H1 (cell line): ENCODE data around the gene PDE8B. TPM values are rescaled to one million over a fixed set of nuclear protein-coding genes. Genes with fewer than 3 reads are reported as not detected.

Experiments
- CTCF ChIA-PET: fragments of 300-600 bp; sonication (Branson Sonifier 250); formaldehyde crosslinking; loops from one replicate; lab custom pipeline; 2021; ENCODE audit not compliant: partially characterized antibody; lab: Charles Lee
- POLR2A ChIA-PET: fragments of 300-600 bp; sonication (Branson Sonifier 250); formaldehyde crosslinking; loops from one replicate; lab custom pipeline; 2021; ENCODE audit warnings: inconsistent platforms; ENCODE audit not compliant: partially characterized antibody; lab: Charles Lee
- DNase-seq, 2 experiments: peaks; one replicate each; pipeline versions ENCODE4 v3.0.0 to v3.0.0-alpha.2; 2010 to 2022; ENCODE audit warnings: low spot score in 2 of 2, low read depth in 1 of 2, mixed read lengths in 1 of 2
- FAIRE-seq: peaks from 2 replicates; lab custom pipeline; 2011; peaks lifted over from hg19 to GRCh38; lab: Jason Lieb, UNC
- H2AFZ ChIP-seq: 2 replicates; pipeline ENCODE4 v1.8.1; 2012; ENCODE audit warnings: low read length, inconsistent platforms
- H2AK5ac ChIP-seq: 2 replicates; pipeline ENCODE4 v1.6.1; 2013; ENCODE audit warnings: low read depth, low read length
- H2BK120ac ChIP-seq: replicated peaks from 2 replicates; pipeline ENCODE3; 2013; ENCODE audit warnings: low read depth, low read length, inconsistent platforms
- H2BK12ac ChIP-seq: 2 replicates; pipeline ENCODE4 v1.6.1; 2013; ENCODE audit warnings: low read depth, low read length
- H2BK15ac ChIP-seq: 2 replicates; pipeline ENCODE4 v1.6.1; 2013; ENCODE audit warnings: low read length
- H2BK20ac ChIP-seq: 2 replicates; pipeline ENCODE4 v1.6.1; 2013; ENCODE audit warnings: low read length
- H2BK5ac ChIP-seq: 2 replicates; pipeline ENCODE4 v1.6.1; 2013; ENCODE audit warnings: low read depth, low read length
- H3K14ac ChIP-seq: 2 replicates; pipeline ENCODE4 v1.6.1; 2013; ENCODE audit warnings: inconsistent platforms; ENCODE audit not compliant: insufficient read length
- H3K18ac ChIP-seq: 2 replicates; pipeline ENCODE4 v1.6.1; 2013; ENCODE audit warnings: low read length; ENCODE audit errors: extremely low read depth
- H3K23ac ChIP-seq: 2 replicates; pipeline ENCODE4 v1.6.1; 2013; ENCODE audit warnings: inconsistent platforms; ENCODE audit not compliant: insufficient read length
- H3K23me2 ChIP-seq: 2 replicates; pipeline ENCODE4 v1.6.1; 2013; ENCODE audit warnings: low read depth, low read length
- H3K27ac ChIP-seq: 2 replicates; pipeline ENCODE4 v1.6.1; 2011; ENCODE audit warnings: low read depth, low read length, inconsistent platforms
- H3K27me3 ChIP-seq, 4 experiments: replicated peaks in 1 of 4; 1 replicate in 1 of 4; 2 replicates in 3 of 4; pipeline versions ENCODE4 v1.6.1 to v1.8.1; 2011 to 2013; ENCODE audit warnings: low read length in 3 of 4, mild to moderate bottlenecking in 3 of 4, inconsistent platforms in 2 of 4, mixed read lengths in 2 of 4, moderate library complexity in 1 of 4; ENCODE audit not compliant: control insufficient read depth in 3 of 4, insufficient read depth in 3 of 4; ENCODE audit errors: extremely low read depth in 1 of 4
- H3K36me3 ChIP-seq, 4 experiments: 2 replicates each; pipeline versions ENCODE4 v1.6.1 to v1.8.1; 2011 to 2013; ENCODE audit warnings: mild to moderate bottlenecking in 4 of 4, low read length in 3 of 4, moderate library complexity in 2 of 4, control low read depth in 1 of 4, inconsistent platforms in 1 of 4; ENCODE audit not compliant: insufficient read depth in 4 of 4, control insufficient read depth in 2 of 4
- H3K4ac ChIP-seq: replicated peaks from 2 replicates; pipeline ENCODE3; 2013; ENCODE audit warnings: low read length, low read depth, mixed read lengths, inconsistent platforms; ENCODE audit not compliant: insufficient read length
- H3K4me1 ChIP-seq, 4 experiments: replicated peaks in 1 of 4; 1 replicate in 1 of 4; 2 replicates in 3 of 4; pipeline versions ENCODE4 v1.6.1 to v1.8.1; 2011 to 2013; ENCODE audit warnings: low read length in 3 of 4, inconsistent platforms in 2 of 4, mixed read lengths in 1 of 4; ENCODE audit not compliant: insufficient read depth in 4 of 4, control insufficient read depth in 3 of 4
- H3K4me2 ChIP-seq, 2 experiments: 2 replicates each; pipeline versions ENCODE4 v1.6.1 to v1.8.1; 2011 to 2013; ENCODE audit warnings: low read depth in 2 of 2, low read length in 2 of 2, control low read depth in 1 of 2, inconsistent platforms in 1 of 2, mild to moderate bottlenecking in 1 of 2; ENCODE audit not compliant: insufficient read depth in 1 of 2
- H3K4me3 ChIP-seq, 4 experiments: fragments of 200-600, 300-600 bp in 1 of 4; sonication (generic), shearing (Covaris generic), sonication (Bioruptor Twin) in 1 of 4; 2 replicates each; pipeline versions ENCODE4 v1.5.1 to v1.8.1; 2011 to 2016; ENCODE audit warnings: low read length in 4 of 4, low read depth in 3 of 4, control low read depth in 2 of 4, inconsistent platforms in 2 of 4, mild to moderate bottlenecking in 2 of 4, mixed read lengths in 1 of 4, moderate library complexity in 1 of 4; ENCODE audit not compliant: insufficient read depth in 2 of 4; ENCODE audit errors: extremely low read depth in 1 of 4
- H3K56ac ChIP-seq: replicated peaks from 2 replicates; pipeline ENCODE3; 2013; ENCODE audit warnings: low read depth, mild to moderate bottlenecking, mixed read lengths, low read length, inconsistent platforms; ENCODE audit not compliant: insufficient read length
- H3K79me1 ChIP-seq: 2 replicates; pipeline ENCODE4 v1.6.1; 2013; ENCODE audit warnings: low read depth, low read length, control low read depth
- H3K79me2 ChIP-seq, 2 experiments: 2 replicates each; pipeline versions ENCODE4 v1.6.1 to v1.8.1; 2012 to 2013; ENCODE audit warnings: low read length in 2 of 2, mild to moderate bottlenecking in 2 of 2, inconsistent platforms in 1 of 2; ENCODE audit not compliant: insufficient read depth in 2 of 2, control insufficient read depth in 1 of 2
- H3K9ac ChIP-seq, 4 experiments: replicated peaks in 1 of 4; 1 replicate in 1 of 4; 2 replicates in 3 of 4; pipeline versions ENCODE4 v1.6.1 to v1.8.1; 2011 to 2013; ENCODE audit warnings: low read depth in 3 of 4, low read length in 3 of 4, control low read depth in 2 of 4, mild to moderate bottlenecking in 2 of 4, moderate library complexity in 2 of 4, inconsistent platforms in 1 of 4; ENCODE audit errors: extremely low read depth in 1 of 4
- H3K9me3 ChIP-seq, 2 experiments: 2 replicates each; pipeline versions ENCODE4 v1.6.1 to v1.8.1; 2012 to 2013; ENCODE audit warnings: mild to moderate bottlenecking in 2 of 2, moderate library complexity in 2 of 2, control low read depth in 1 of 2, inconsistent platforms in 1 of 2, low read depth in 1 of 2, low read length in 1 of 2, mixed read lengths in 1 of 2; ENCODE audit not compliant: insufficient read depth in 2 of 2
- H4K20me1 ChIP-seq, 2 experiments: replicated peaks in 1 of 2; 2 replicates each; pipeline versions ENCODE3 to v1.8.1; 2011 to 2013; ENCODE audit warnings: inconsistent platforms in 2 of 2, low read length in 2 of 2, mild to moderate bottlenecking in 1 of 2; ENCODE audit not compliant: insufficient read depth in 2 of 2, control insufficient read depth in 1 of 2
- H4K5ac ChIP-seq: 2 replicates; pipeline ENCODE4 v1.6.1; 2013; ENCODE audit warnings: low read length, low read depth, mixed read lengths, inconsistent platforms; ENCODE audit not compliant: insufficient read length
- H4K8ac ChIP-seq: 2 replicates; pipeline ENCODE4 v1.8.0; 2013; ENCODE audit warnings: mild to moderate bottlenecking, moderate library complexity, low read length, inconsistent platforms; ENCODE audit not compliant: insufficient read depth; ENCODE audit errors: extremely low read depth
- H4K91ac ChIP-seq: replicated peaks from 2 replicates; pipeline ENCODE3; 2013; ENCODE audit warnings: low read length, mixed read lengths, inconsistent platforms; ENCODE audit not compliant: insufficient read length
- ATF2 ChIP-seq: IDR thresholded peaks from 2 replicates; pipeline ENCODE4 v1.6.1; 2012; ENCODE audit warnings: low read length, inconsistent platforms
- CTBP2 ChIP-seq: IDR thresholded peaks from 2 replicates; pipeline ENCODE4 v1.7.0; 2011; ENCODE audit warnings: borderline replicate concordance, mild to moderate bottlenecking, moderate library complexity, mixed read lengths, low read length; ENCODE audit not compliant: insufficient read depth, insufficient read length
- EZH2 ChIP-seq: fragments of 200-600 bp; sonication (generic); IDR thresholded peaks from 2 replicates; pipeline ENCODE4 v1.7.1; 2012; ENCODE audit warnings: low read depth, mild to moderate bottlenecking, moderate library complexity, low read length, inconsistent platforms; ENCODE audit not compliant: severe bottlenecking
- GTF2F1 ChIP-seq: IDR thresholded peaks from 2 replicates; pipeline ENCODE4 v1.6.1; 2012; ENCODE audit warnings: low read depth, low read length, improper control_type of control experiment, borderline replicate concordance
- HDAC6 ChIP-seq: IDR thresholded peaks from one replicate; pipeline ENCODE4 v1.7.1; 2012; ENCODE audit warnings: low read depth, mild to moderate bottlenecking, inconsistent platforms, low read length, moderate library complexity
- RFX5 ChIP-seq: IDR thresholded peaks from 2 replicates; pipeline ENCODE4 v1.6.1; 2011; ENCODE audit warnings: low read depth, low read length, improper control_type of control experiment, borderline replicate concordance
- SIRT6 ChIP-seq: IDR thresholded peaks from one replicate; pipeline ENCODE4 v1.7.1; 2012; ENCODE audit warnings: low read length, inconsistent platforms
- WGBS, 2 experiments: shearing (Covaris generic) in 1 of 2; methylation state at CpG; one replicate each; pipeline versions ENCODE4 v1.1.6 to v1.1.7; 2013 to 2015; ENCODE audit warnings: low lambda C conversion rate in 2 of 2, mixed read lengths in 2 of 2, inconsistent platforms in 1 of 2, low coverage in 1 of 2, missing lambda C conversion rate in 1 of 2; ENCODE audit not compliant: insufficient replicate concordance in 2 of 2, insufficient coverage in 1 of 2, insufficient read length in 1 of 2; ENCODE audit errors: extremely low coverage in 1 of 2, missing lambda C conversion rate in 1 of 2; 5-methylcytosine and 5-hydroxymethylcytosine counted together
- polyA plus RNA-seq, 7 experiments: library from polyadenylated mRNA; depleted of rRNA in 3 of 7; stranded (reverse) in 5 of 7; unstranded in 2 of 7; fragments of >200 nt in 5 of 7; fragments of 200-250 nt in 2 of 7; gene quantifications; 1 replicate in 5 of 7; 2 replicates in 1 of 7; 4 replicates in 1 of 7; pipeline versions ENCODE4 v1.2.1 to v1.2.3, GENCODE V29; 2011 to 2013; ENCODE audit warnings: missing spikeins in 2 of 7, mixed read lengths in 2 of 7
- total RNA-seq: library from RNA; stranded (reverse); fragmentation: NEBNext Ultra II Directional; extraction: Animal tissue kit (Norgen Biotek cat#: 25700); gene quantifications from 2 replicates; pipeline ENCODE4 v1.2.1, GENCODE V29; 2021

Gene PDE8B
- total and polyA plus RNA-seq, 2 of the 8 experiments (the other 6 are each of a cell fraction or from before 2014, with no cell fraction given): 0.32 to 1.1 TPM

DNA sequence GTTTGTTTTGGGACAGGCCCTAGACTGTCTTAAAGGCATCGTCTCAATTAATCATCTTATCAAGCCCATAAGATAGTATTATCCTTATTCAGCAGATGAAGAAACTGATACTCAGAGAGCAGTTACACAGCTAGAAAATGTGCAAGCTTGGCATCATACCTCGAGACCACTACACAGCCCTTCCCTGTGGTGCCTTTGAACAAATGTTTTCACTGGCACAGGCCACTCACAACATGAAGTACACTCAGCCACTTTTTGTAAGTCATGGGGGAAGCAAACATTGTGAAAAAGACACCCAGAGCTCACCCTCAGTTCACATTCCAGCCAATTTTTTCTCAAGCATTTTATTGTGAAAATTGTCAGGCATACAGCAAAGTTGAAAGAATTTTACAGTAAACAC, 159.1 kb downstream of the PDE8B start:
- H3K4me3 ChIP-seq: no peak overlapping the region
- H2AFZ ChIP-seq: no peak overlapping the region
- no peak overlapping the region for H4K8ac ChIP-seq
- no peak overlapping the region for H3K14ac ChIP-seq
- no peak overlapping the region for H3K9ac ChIP-seq
- POLR2A ChIA-PET: no interaction called here
- H3K4me2 ChIP-seq: no peak overlapping the region
- H2AK5ac ChIP-seq: no peak overlapping the region
- no peak overlapping the region for H2BK12ac ChIP-seq
- H3K23ac ChIP-seq: no peak overlapping the region
- no peak overlapping the region for H3K18ac ChIP-seq
- WGBS, 2 experiments: 86% methylated on average over 2 of the region's 2 CpGs; no CpG with 5 or more reads in 1 of the 2 experiments
- no peaks in the 10 kb centered on the region for H3K36me3 ChIP-seq
- no peak overlapping the region for H2BK15ac ChIP-seq
- TF ChIP-seq HDAC6 (no peak), CTBP2 (no peak), EZH2 (no peak), GTF2F1 (no peak), SIRT6 (no peak), RFX5 (no peak), ATF2 (no peak)
- TF ChIP-seq, all 59 proteins: peak for 0
- CTCF ChIA-PET: no interaction called here
- no peak overlapping the region for H2BK20ac ChIP-seq
- no peaks in the 10 kb centered on the region for H3K27me3 ChIP-seq
- no peak overlapping the region for H4K5ac ChIP-seq
- DNase-seq (no peak), FAIRE-seq (no peak)
- H3K79me2 ChIP-seq: no peaks in the 10 kb centered on the region
- no peak overlapping the region for H3K27ac ChIP-seq
- H3K79me1 ChIP-seq: no peaks in the 10 kb centered on the region
- peaks cover 0 to 3% of the 10 kb centered on the region in 2 experiments for H4K20me1 ChIP-seq
- H3K56ac ChIP-seq: no peak overlapping the region
- H3K4me1 ChIP-seq: no peaks in the 10 kb centered on the region; a peak in 2 of 7 replicates
- no peaks in the 10 kb centered on the region; the same call in 1 of the 2 replicates for H3K23me2 ChIP-seq
- H3K9me3 ChIP-seq: no peaks in the 10 kb centered on the region
- H2BK120ac ChIP-seq: no peak overlapping the region
- no peak overlapping the region for H2BK5ac ChIP-seq
- H3K4ac ChIP-seq: no peak overlapping the region
- no peak overlapping the region for H4K91ac ChIP-seq
